GM19043 (cell line): ENCODE data around the gene PALS2.
A peak's percentile ranks its signal among the peaks of the same experiment; 100 is the strongest.

Source experiments
- ATAC-seq: cut with Tn5 transposase; IDR thresholded peaks from one replicate; pipeline ENCODE4 v1.9.1; 2021; ENCODE audit warnings: low read depth; ENCODE audit not compliant: unreplicated experiment

Gene PALS2

GRCh38 chr7:24572997-24573553 is at the start of gene PALS2:
Gene PALS2 (plus strand): TSS chr7:24573452. CDS start chr7:24623668, 50,216 bp downstream.
- peak; percentile 32 for ATAC-seq

GRCh38 chr7:24531255-24531654 is 42.0 kb upstream of the PALS2 start:
- no peak for ATAC-seq

- ATAC-seq = no peak
Measured at GRCh38 chr7:24536682-24537081, 36.6 kb upstream of the PALS2 start.

- ATAC-seq = no peak
Measured at GRCh38 chr7:24540956-24541355, 32.3 kb upstream of the PALS2 start.

GRCh38 chr7:24545215-24545614 is 28.0 kb upstream of the PALS2 start:
- no peak for ATAC-seq

- no peak for ATAC-seq
Measured at GRCh38 chr7:24548390-24548789, 24.9 kb upstream of the PALS2 start.

- ATAC-seq = no peak
Measured at GRCh38 chr7:24549991-24550390, 23.3 kb upstream of the PALS2 start.

- ATAC-seq = no peak
Measured at GRCh38 chr7:24555184-24555583, 18.1 kb upstream of the PALS2 start.

- no peak for ATAC-seq
Measured at GRCh38 chr7:24555719-24556118, 17.5 kb upstream of the PALS2 start.

GRCh38 chr7:24560772-24561171 is 12.5 kb upstream of the PALS2 start:
- ATAC-seq = no peak

GRCh38 chr7:24566274-24566673 is 7.0 kb upstream of the PALS2 start:
- no peak for ATAC-seq

- no peak for ATAC-seq
Measured at GRCh38 chr7:24570983-24571382, 2.3 kb upstream of the PALS2 start.

- ATAC-seq = no peak
Measured at GRCh38 chr7:24572016-24572392, 1.2 kb upstream of the PALS2 start.

GRCh38 chr7:24572393-24572996 is 757 bp upstream of the PALS2 start:
- no peak for ATAC-seq

GRCh38 chr7:24573554-24574338 is 494 bp downstream of the PALS2 start:
- ATAC-seq = peak; percentile 20

GRCh38 chr7:24574386-24574785 is 1.1 kb downstream of the PALS2 start:
- ATAC-seq = no peak

GRCh38 chr7:24574950-24575349 is 1.7 kb downstream of the PALS2 start:
- ATAC-seq = no peak

GRCh38 chr7:24576171-24577025 is 3.1 kb downstream of the PALS2 start:
- ATAC-seq = peak; percentile 33

- ATAC-seq = no peak
Measured at GRCh38 chr7:24578052-24578451, 4.8 kb downstream of the PALS2 start.

GRCh38 chr7:24580283-24580946 is 7.2 kb downstream of the PALS2 start:
- no peak for ATAC-seq
